Endothelial cell of umbilical vein (primary cell): ENCODE measurements around the gene FNDC1. TPM values are rescaled to one million over a fixed set of nuclear protein-coding genes. Genes with fewer than 3 reads are reported as not detected.

Source experiments
- BruUV-seq: library from RNA; stranded (reverse); fragments of 400-500 nt; replicated peaks from 2 replicates; lab custom pipeline; 2021; lab: Mats Ljungman, UMichigan
- CTCF ChIA-PET: fragments of 300-600, 350-600 bp; sonication (Branson Sonifier 250); formaldehyde crosslinking; loops from one replicate; lab custom pipeline; 2021; ENCODE audit warnings: antibody characterized with exemption, inconsistent platforms; lab: Charles Lee
- POLR2A ChIA-PET: fragments of 300-600, 350-600 bp; sonication (Branson Sonifier 250); formaldehyde crosslinking; loops from one replicate; lab custom pipeline; 2021; ENCODE audit warnings: antibody characterized with exemption, inconsistent platforms; lab: Charles Lee
- DNase-seq: peaks from one replicate; pipeline ENCODE4 v3.0.0-alpha.2; 2011; ENCODE audit warnings: low read depth, low spot score
- FAIRE-seq: peaks from 2 replicates; lab custom pipeline; 2011; peaks lifted over from hg19 to GRCh38; lab: Jason Lieb, UNC
- H2AFZ ChIP-seq: 2 replicates; pipeline ENCODE4 v1.6.0; 2012; ENCODE audit warnings: low read depth, low read length, control low read depth, inconsistent platforms
- H3K27ac ChIP-seq: 2 replicates; pipeline ENCODE4 v1.5.1; 2011; ENCODE audit warnings: low read depth, mild to moderate bottlenecking, control low read depth, low read length, moderate library complexity; ENCODE audit not compliant: insufficient read depth
- H3K27me3 ChIP-seq, 2 experiments: 2 replicates each; pipeline versions ENCODE4 v1.6.0 to v1.6.1; 2011; ENCODE audit warnings: low read length in 2 of 2, mixed read lengths in 1 of 2; ENCODE audit not compliant: control insufficient read depth in 2 of 2, insufficient read depth in 2 of 2
- H3K36me3 ChIP-seq, 2 experiments: 2 replicates in 1 of 2; 3 replicates in 1 of 2; pipeline ENCODE4 v1.5.1; 2011; ENCODE audit warnings: low read length in 2 of 2, mild to moderate bottlenecking in 1 of 2, moderate library complexity in 1 of 2; ENCODE audit not compliant: control insufficient read depth in 2 of 2, insufficient read depth in 2 of 2; ENCODE audit errors: extremely low read depth in 1 of 2
- H3K4me1 ChIP-seq: 3 replicates; pipeline ENCODE4 v1.5.1; 2011; ENCODE audit warnings: mild to moderate bottlenecking, low read length; ENCODE audit not compliant: control insufficient read depth, insufficient read depth; ENCODE audit errors: extremely low read depth
- H3K4me2 ChIP-seq: 2 replicates; pipeline ENCODE4 v1.6.1; 2011; ENCODE audit warnings: low read length, control low read depth, mixed read lengths; ENCODE audit not compliant: insufficient read depth
- H3K4me3 ChIP-seq, 3 experiments: fragments of 200-600 bp in 1 of 3; sonication (generic), shearing (Covaris generic) in 1 of 3; replicated peaks in 1 of 3; 2 replicates each; pipeline ENCODE4 v1.5.1; 2011 to 2016; ENCODE audit warnings: control low read depth in 3 of 3, low read length in 3 of 3, mild to moderate bottlenecking in 2 of 3, inconsistent platforms in 1 of 3, low read depth in 1 of 3, moderate library complexity in 1 of 3; ENCODE audit not compliant: insufficient read depth in 1 of 3
- H3K79me2 ChIP-seq: 2 replicates; pipeline ENCODE4 v1.6.0; 2012; ENCODE audit warnings: low read length, inconsistent platforms; ENCODE audit not compliant: control insufficient read depth, insufficient read depth
- H3K9ac ChIP-seq: replicated peaks from 2 replicates; pipeline ENCODE3; 2011; ENCODE audit warnings: low read length, control low read depth; ENCODE audit not compliant: insufficient read depth; ENCODE audit errors: extremely low read depth
- H3K9me1 ChIP-seq: replicated peaks from 3 replicates; pipeline ENCODE4 v1.6.0; 2011; ENCODE audit warnings: mild to moderate bottlenecking, low read length; ENCODE audit not compliant: control insufficient read depth, insufficient read depth; ENCODE audit errors: extremely low read depth
- H3K9me3 ChIP-seq: replicated peaks from 2 replicates; pipeline ENCODE4 v1.5.1; 2012; ENCODE audit warnings: low read length, inconsistent platforms; ENCODE audit not compliant: control insufficient read depth, insufficient read depth
- H4K20me1 ChIP-seq: replicated peaks from 2 replicates; pipeline ENCODE3; 2011; ENCODE audit warnings: mild to moderate bottlenecking, low read length; ENCODE audit not compliant: control insufficient read depth, insufficient read depth; ENCODE audit errors: extremely low read depth
- CTCF ChIP-seq, 2 donors: IDR thresholded peaks; 1 replicate in 1 of 2; 2 replicates in 1 of 2; pipeline ENCODE4 v1.5.1; 2011; ENCODE audit warnings: low read length in 2 of 2, mild to moderate bottlenecking in 2 of 2, moderate library complexity in 2 of 2, control low read depth in 1 of 2, inconsistent platforms in 1 of 2, low read depth in 1 of 2; ENCODE audit not compliant: insufficient read depth in 1 of 2; ENCODE audit errors: extremely low read depth in 1 of 2
- EZH2 ChIP-seq: IDR thresholded peaks from 2 replicates; pipeline ENCODE4 v1.6.1; 2012; ENCODE audit warnings: borderline replicate concordance, low read depth, mild to moderate bottlenecking, moderate library complexity, low read length, inconsistent platforms; ENCODE audit not compliant: severe bottlenecking
- FOS ChIP-seq: IDR thresholded peaks from 2 replicates; pipeline ENCODE4 v1.6.1; 2011; ENCODE audit warnings: mild to moderate bottlenecking, low read length, moderate library complexity, borderline replicate concordance; ENCODE audit not compliant: insufficient read depth
- GATA2 ChIP-seq: IDR thresholded peaks from 2 replicates; pipeline ENCODE4 v1.7.0; 2011; ENCODE audit warnings: low read depth, mild to moderate bottlenecking, moderate library complexity, mixed read lengths, low read length; ENCODE audit not compliant: insufficient read length, insufficient read depth
- JUN ChIP-seq: IDR thresholded peaks from 2 replicates; pipeline ENCODE4 v1.6.1; 2011; ENCODE audit warnings: borderline replicate concordance, low read depth; ENCODE audit not compliant: insufficient read length, insufficient read depth
- MYC ChIP-seq: IDR thresholded peaks from one replicate; pipeline ENCODE4 v1.6.1; 2011; ENCODE audit warnings: mild to moderate bottlenecking, low read depth, low read length
- POLR2A ChIP-seq: IDR thresholded peaks from 2 replicates; pipeline ENCODE4 v1.6.1; 2012; ENCODE audit warnings: low read depth, mild to moderate bottlenecking, control low read depth, low read length
- POLR2AphosphoS5 ChIP-seq: IDR thresholded peaks from 2 replicates; pipeline ENCODE4 v1.6.1; 2012; ENCODE audit warnings: low read depth, mild to moderate bottlenecking, control low read depth, low read length, moderate library complexity; ENCODE audit not compliant: insufficient read depth
- dilution Hi-C: fragments of 300-500 bp; cut with MboI; formaldehyde crosslinking; loops from one replicate; pipeline ENCODE4 v1.15.0; 2019; ENCODE audit warnings: low sequenced_read_pairs; ENCODE audit not compliant: extremely low pct_ligation_motif_present
- intact Hi-C: fragments of 100-400 bp; cut with micrococcal nuclease; formaldehyde crosslinking; loops from one replicate; pipeline ENCODE4 v1.10.0; 2022
- polyA plus RNA-seq, 4 experiments: library from polyadenylated mRNA; depleted of rRNA in 3 of 4; stranded (reverse) in 3 of 4; unstranded in 1 of 4; fragments of >200 nt; gene quantifications; 2 replicates each; pipeline versions ENCODE4 v1.2.1 to v1.2.3, GENCODE V29; 2011 to 2012; ENCODE audit warnings: missing spikeins in 1 of 4
- total RNA-seq: library from RNA; stranded (reverse); gene quantifications from 2 replicates; pipeline ENCODE4 v1.2.3, GENCODE V29; 2021
- TF ChIP-seq, protein P1 (sequence below): IDR thresholded peaks from 2 replicates; pipeline ENCODE4 v1.6.1; 2011; ENCODE audit not compliant: insufficient read depth, insufficient read length

The FNDC1 gene
- total and polyA plus RNA-seq, 2 donors (not counting 3 experiments of a cell fraction or from before 2014, with no cell fraction given) = 0.04 TPM; not detected in 1

DNA sequence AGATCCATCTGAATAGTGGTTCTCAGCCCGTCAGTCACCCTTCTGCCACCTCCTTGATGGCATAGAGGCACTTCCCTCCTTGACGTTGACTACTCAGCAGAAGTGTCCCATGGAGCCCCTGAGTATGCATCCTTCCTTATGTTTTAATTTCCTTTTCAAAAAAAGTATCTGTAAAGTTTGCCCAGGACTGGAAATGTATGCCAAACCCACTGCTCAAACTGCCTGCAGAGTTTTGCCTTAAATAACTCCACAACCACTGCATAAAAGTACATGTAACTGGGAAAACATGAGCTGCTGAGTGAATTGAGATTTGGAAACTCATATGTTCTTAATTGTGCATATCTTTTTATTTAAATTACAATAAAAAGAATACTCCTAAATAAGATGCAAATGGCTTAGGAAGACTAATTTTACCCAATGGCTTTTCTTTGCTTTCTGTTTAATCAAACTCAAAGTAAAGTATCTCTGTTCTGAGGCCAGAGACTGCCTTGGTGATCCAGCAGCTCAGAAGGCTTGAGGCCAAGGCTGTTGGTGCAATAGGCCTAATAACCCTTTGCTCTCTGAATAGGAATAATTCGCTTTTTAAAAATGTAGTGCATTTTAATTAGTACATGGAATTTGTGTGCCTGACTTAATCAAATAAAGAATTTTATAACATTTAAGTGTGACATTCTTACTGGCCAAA, 90.4 kb downstream of the FNDC1 start:
- intact Hi-C loops = no loop called here
- no peak overlapping the region for H3K9ac ChIP-seq
- no peaks in the 10 kb centered on the region for H3K27me3 ChIP-seq
- H3K9me1 ChIP-seq = no peaks in the 10 kb centered on the region
- H3K27ac ChIP-seq = no peak overlapping the region
- peaks cover 3% of the 10 kb centered on the region for H3K9me3 ChIP-seq
- no peaks in the 10 kb centered on the region for H3K4me1 ChIP-seq
- H3K4me3 ChIP-seq = no peak overlapping the region
- no peak for FAIRE-seq
- BruUV-seq = no TSS peak
- POLR2A ChIA-PET = no interaction called here
- TF ChIP-seq FOS = no peak
- TF ChIP-seq GATA2 = no peak
- no peak for TF ChIP-seq EZH2
- TF ChIP-seq, protein P1, sequence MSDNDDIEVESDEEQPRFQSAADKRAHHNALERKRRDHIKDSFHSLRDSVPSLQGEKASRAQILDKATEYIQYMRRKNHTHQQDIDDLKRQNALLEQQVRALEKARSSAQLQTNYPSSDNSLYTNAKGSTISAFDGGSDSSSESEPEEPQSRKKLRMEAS = no peak
- TF ChIP-seq POLR2AphosphoS5 = no peak
- no peak for TF ChIP-seq MYC
- TF ChIP-seq POLR2A = no peak
- TF ChIP-seq JUN = no peak
- TF ChIP-seq CTCF (IDR thresholded peaks at IDR 0.05; ENCODE audit: extremely low read depth in 1 of 2, insufficient read depth in 1 of 2, low read depth in 1 of 2, low read length in 2 of 2) = no peak
- CTCF ChIA-PET = no interaction called here
- no peaks in the 10 kb centered on the region for H3K36me3 ChIP-seq
- H3K79me2 ChIP-seq = no peaks in the 10 kb centered on the region
- no peaks in the 10 kb centered on the region for H4K20me1 ChIP-seq
- no peak overlapping the region for H3K4me2 ChIP-seq
- no peak overlapping the region for H2AFZ ChIP-seq
- no peak for DNase-seq
- dilution Hi-C loops = no loop called here
